Prostate gland (tissue), 2 donors: Measurements from ENCODE around the gene HOXA3. TPM values are rescaled to one million over a fixed set of nuclear protein-coding genes. Genes with fewer than 3 reads are reported as not detected.
A peak's percentile ranks its signal among the peaks of the same experiment; 100 is the strongest.

Experiments used
- DNase-seq: peaks from one replicate; pipeline ENCODE4 v3.0.0-alpha.2; 2019; ENCODE audit warnings: low spot score
- H3K27ac ChIP-seq, 2 donors: fragments of 200-600 bp; sonication (generic); 2 replicates each; pipeline ENCODE4 v1.5.1; 2017 to 2019
- H3K27me3 ChIP-seq: fragments of 200-600 bp; sonication (generic); replicated peaks from 2 replicates; pipeline ENCODE4 v1.5.1; 2019; ENCODE audit not compliant: insufficient read depth
- H3K36me3 ChIP-seq, 2 donors: fragments of 200-600 bp; sonication (generic); 1 replicate in 1 of 2; 2 replicates in 1 of 2; pipeline versions ENCODE4 v1.5.1 to v1.8.1; 2017 to 2019
- H3K4me1 ChIP-seq: fragments of 200-600 bp; sonication (generic); replicated peaks from 2 replicates; pipeline ENCODE4 v1.5.1; 2019
- H3K4me3 ChIP-seq, 2 donors: fragments of 200-600 bp; sonication (generic); 2 replicates each; pipeline ENCODE4 v1.5.1; 2017 to 2019
- H3K9me3 ChIP-seq: fragments of 200-600 bp; sonication (generic); 2 replicates; pipeline ENCODE4 v1.5.1; 2017
- POLR2A ChIP-seq: fragments of 450-650 bp; IDR thresholded peaks from one replicate; pipeline ENCODE4 v1.6.1; 2016; ENCODE audit warnings: antibody characterized with exemption, mild to moderate bottlenecking
- POLR2AphosphoS5 ChIP-seq: sonication (generic); formaldehyde crosslinking; IDR thresholded peaks from one replicate; pipeline ENCODE4 v1.6.1; 2017; ENCODE audit warnings: antibody characterized with exemption
- WGBS: methylation state at CpG from one replicate; pipeline ENCODE4 v1.1.5; 2018; 5-methylcytosine and 5-hydroxymethylcytosine counted together
- intact Hi-C: fragments of 100-400 bp; cut with DNase I; formaldehyde crosslinking; loops from one replicate; pipeline ENCODE4 v1.14.2; 2022
- total RNA-seq, 2 donors: library from RNA; depleted of rRNA; stranded (reverse); fragments of >200 nt; gene quantifications; one replicate each; pipeline ENCODE4 v1.1.0, GENCODE V29; 2016
- TF ChIP-seq, protein P1 (sequence below), 4 experiments: fragments of 200-600 bp in 2 of 4; fragments of 450-650 bp in 2 of 4; sonication (generic) in 2 of 4; IDR thresholded peaks; 1 replicate in 3 of 4; 2 replicates in 1 of 4; pipeline ENCODE4 v1.5.1; 2016 to 2019; ENCODE audit warnings: antibody characterized with exemption in 4 of 4, mild to moderate bottlenecking in 2 of 4, moderate library complexity in 2 of 4

Gene HOXA3
- total RNA-seq, 2 donors from 2014 or later, result 2.8 to 3.1 TPM

GRCh38 chr7:27182285-27182841 is 30.0 kb upstream of the HOXA3 start:
- Histone ChIP-seq H3K27ac (peak overlapping the region; percentile 96 to 97), H3K36me3 (no peaks in the 10 kb centered on the region), H3K4me1 (no peaks in the 10 kb centered on the region), H3K9me3 (no peaks in the 10 kb centered on the region), H3K27me3 (no peaks in the 10 kb centered on the region), H3K4me3 (no peak overlapping the region)
- no peak for DNase-seq
- intact Hi-C loops, result no loop called here
- 70% methylated on average over 4 of the region's 4 CpGs for WGBS
- no peak for TF ChIP-seq POLR2AphosphoS5
- TF ChIP-seq, protein P1, sequence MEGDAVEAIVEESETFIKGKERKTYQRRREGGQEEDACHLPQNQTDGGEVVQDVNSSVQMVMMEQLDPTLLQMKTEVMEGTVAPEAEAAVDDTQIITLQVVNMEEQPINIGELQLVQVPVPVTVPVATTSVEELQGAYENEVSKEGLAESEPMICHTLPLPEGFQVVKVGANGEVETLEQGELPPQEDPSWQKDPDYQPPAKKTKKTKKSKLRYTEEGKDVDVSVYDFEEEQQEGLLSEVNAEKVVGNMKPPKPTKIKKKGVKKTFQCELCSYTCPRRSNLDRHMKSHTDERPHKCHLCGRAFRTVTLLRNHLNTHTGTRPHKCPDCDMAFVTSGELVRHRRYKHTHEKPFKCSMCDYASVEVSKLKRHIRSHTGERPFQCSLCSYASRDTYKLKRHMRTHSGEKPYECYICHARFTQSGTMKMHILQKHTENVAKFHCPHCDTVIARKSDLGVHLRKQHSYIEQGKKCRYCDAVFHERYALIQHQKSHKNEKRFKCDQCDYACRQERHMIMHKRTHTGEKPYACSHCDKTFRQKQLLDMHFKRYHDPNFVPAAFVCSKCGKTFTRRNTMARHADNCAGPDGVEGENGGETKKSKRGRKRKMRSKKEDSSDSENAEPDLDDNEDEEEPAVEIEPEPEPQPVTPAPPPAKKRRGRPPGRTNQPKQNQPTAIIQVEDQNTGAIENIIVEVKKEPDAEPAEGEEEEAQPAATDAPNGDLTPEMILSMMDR (IDR thresholded peaks at IDR 0.05), result peak in 1 of 4 experiments; percentile 1

DNA sequence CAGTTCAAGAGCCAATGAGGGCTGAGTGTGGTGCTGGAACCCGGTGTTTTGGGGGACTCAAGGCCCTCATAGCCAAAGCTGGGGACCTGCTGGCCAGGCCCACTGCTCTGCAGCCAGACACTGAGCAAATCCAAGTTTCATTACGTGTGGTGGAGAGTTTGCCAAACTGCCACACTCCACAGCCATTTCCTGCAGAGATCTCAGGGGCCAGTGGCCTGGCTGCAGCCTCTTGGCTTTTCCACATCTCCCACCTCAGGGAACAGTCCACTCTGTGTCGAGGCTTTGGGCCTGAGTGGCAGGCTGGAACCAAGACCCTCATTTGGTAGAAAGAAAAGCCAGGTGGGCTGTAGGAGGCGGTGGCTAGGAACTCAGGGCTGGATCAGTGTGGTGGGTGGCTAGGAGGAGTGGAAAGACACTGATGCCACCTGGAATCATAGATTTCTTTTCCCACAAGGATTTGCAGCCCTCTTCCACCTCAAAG is 29.5 kb upstream of the HOXA3 start:
- Histone ChIP-seq H3K4me1 (no peaks in the 10 kb centered on the region), H3K27me3 (no peaks in the 10 kb centered on the region), H3K4me3 (no peak overlapping the region), H3K27ac (peak overlapping the region; percentile 96 to 97), H3K9me3 (no peaks in the 10 kb centered on the region), H3K36me3 (no peaks in the 10 kb centered on the region)
- no peak for DNase-seq
- intact Hi-C loops, result no loop called here
- WGBS, result 72% methylated on average over 4 of the region's 4 CpGs
- TF ChIP-seq POLR2A, result no peak
- no peak for TF ChIP-seq POLR2AphosphoS5
- TF ChIP-seq, protein P1 (IDR thresholded peaks at IDR 0.05), result no peak

DNA sequence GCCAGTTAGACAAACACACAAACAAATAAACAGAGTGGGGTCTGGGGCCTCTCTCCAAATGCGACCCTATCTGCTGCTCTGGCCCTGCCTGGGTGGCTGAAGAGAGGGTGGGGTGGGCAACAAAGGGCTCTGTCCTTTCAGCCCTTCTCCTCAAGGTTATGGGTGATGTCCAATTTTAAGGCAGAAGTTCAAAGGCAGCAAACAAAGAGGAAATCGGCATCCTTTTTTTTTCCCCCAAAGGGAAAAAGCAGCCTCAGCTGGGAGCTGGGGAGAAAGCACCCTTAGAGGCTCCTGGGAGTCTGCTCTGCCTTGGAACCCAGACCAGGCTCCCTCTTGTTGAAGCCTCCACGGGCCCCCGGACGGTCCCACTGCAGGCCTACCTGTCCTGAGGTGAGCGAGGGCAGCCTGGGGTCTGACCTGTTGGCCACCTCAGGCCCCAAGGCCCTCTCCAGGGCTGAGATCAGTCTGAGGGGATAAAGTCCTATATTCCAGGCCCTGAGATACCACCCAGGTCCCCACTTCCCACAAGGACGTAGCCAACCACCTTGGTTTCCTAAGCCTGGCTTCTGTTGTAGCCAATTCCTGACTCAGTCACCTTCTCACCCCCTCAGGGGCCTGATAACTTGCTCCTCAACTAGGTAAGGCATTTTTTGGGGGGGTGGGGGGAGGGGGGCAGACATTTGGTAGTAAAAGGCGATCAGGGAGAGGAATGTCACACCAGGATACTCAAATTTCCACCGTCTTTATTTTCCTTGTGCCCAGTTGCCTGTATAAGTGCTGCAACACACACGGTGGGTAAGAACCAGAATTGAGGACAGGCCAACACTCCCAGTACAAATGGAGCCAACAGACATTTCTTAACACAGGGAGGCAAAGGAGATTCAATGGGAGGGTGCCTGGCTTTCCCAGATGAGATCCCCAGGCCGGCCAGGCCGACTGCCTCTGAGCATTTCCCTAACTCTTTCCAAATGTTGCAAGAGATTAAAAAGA is 28.3 kb upstream of the HOXA3 start:
- Histone ChIP-seq H3K4me3 (peak overlapping the region; percentile 61 to 80), H3K27me3 (no peaks in the 10 kb centered on the region), H3K27ac (peak overlapping the region; percentile 96), H3K9me3 (no peaks in the 10 kb centered on the region), H3K4me1 (no peaks in the 10 kb centered on the region), H3K36me3 (no peaks in the 10 kb centered on the region)
- DNase-seq, result no peak
- WGBS, result 57% methylated on average over 12 of the region's 12 CpGs
- intact Hi-C loops, result no loop called here
- no peak for TF ChIP-seq POLR2AphosphoS5
- TF ChIP-seq, protein P1 (IDR thresholded peaks at IDR 0.05), result no peak
- TF ChIP-seq POLR2A, result no peak

GRCh38 chr7:27179503-27180430 is 27.4 kb upstream of the HOXA3 start:
- 9% methylated on average over 56 of the region's 56 CpGs for WGBS
- TF ChIP-seq POLR2AphosphoS5 (peak; percentile 47), POLR2A (peak; percentile 33)
- TF ChIP-seq, protein P1 (IDR thresholded peaks at IDR 0.05), result peak; percentile 93 to 96 (median 94)
- H3K4me1 ChIP-seq, result no peaks in the 10 kb centered on the region
- intact Hi-C loops, result no loop called here
- H3K27me3 ChIP-seq, result no peaks in the 10 kb centered on the region
- no peaks in the 10 kb centered on the region for H3K36me3 ChIP-seq
- peak; percentile 88 for DNase-seq
- peak overlapping the region; percentile 61 to 80 for H3K4me3 ChIP-seq
- H3K27ac ChIP-seq, result peak overlapping the region; percentile 96
- no peaks in the 10 kb centered on the region for H3K9me3 ChIP-seq
